Immature natural killer cell (primary cell): Measurements from ENCODE around the gene TTC7B. TPM values are rescaled to one million over a fixed set of nuclear protein-coding genes. Genes with fewer than 3 reads are reported as not detected.

Experiments used
- DNase-seq, 3 donors: peaks; one replicate each; pipeline ENCODE4 v3.0.0; 2022; ENCODE audit warnings: mixed read lengths in 1 of 3
- H3K27ac Mint-ChIP-seq, 6 donors: one replicate each; pipeline ENCODE4 v1.8.0; 2020; ENCODE audit warnings: mixed read lengths in 6 of 6, mild to moderate bottlenecking in 5 of 6, inconsistent platforms in 4 of 6, moderate library complexity in 3 of 6
- H3K27me3 Mint-ChIP-seq, 3 donors: one replicate each; pipeline ENCODE4 v1.8.0; 2020 to 2021; ENCODE audit warnings: low read depth in 3 of 3, mild to moderate bottlenecking in 3 of 3, mixed read lengths in 3 of 3, moderate library complexity in 3 of 3, inconsistent platforms in 1 of 3
- H3K36me3 Mint-ChIP-seq, 3 donors: one replicate each; pipeline ENCODE4 v1.8.0; 2020; ENCODE audit warnings: mixed read lengths in 3 of 3, inconsistent platforms in 2 of 3, mild to moderate bottlenecking in 2 of 3
- H3K4me1 Mint-ChIP-seq, 2 donors: one replicate each; pipeline ENCODE4 v1.8.0; 2020; ENCODE audit warnings: inconsistent platforms in 2 of 2, mild to moderate bottlenecking in 2 of 2, mixed read lengths in 2 of 2, moderate library complexity in 1 of 2
- H3K4me3 Mint-ChIP-seq, 5 donors: one replicate each; pipeline ENCODE4 v1.8.0; 2020; ENCODE audit warnings: mild to moderate bottlenecking in 5 of 5, mixed read lengths in 5 of 5, inconsistent platforms in 3 of 5, moderate library complexity in 3 of 5
- H3K9me3 Mint-ChIP-seq, 6 donors: one replicate each; pipeline ENCODE4 v1.8.0; 2020; ENCODE audit warnings: mild to moderate bottlenecking in 6 of 6, mixed read lengths in 6 of 6, inconsistent platforms in 4 of 6, moderate library complexity in 3 of 6
- polyA plus RNA-seq, 3 donors: library from polyadenylated mRNA; unstranded; fragments of 300-500 nt; fragmentation: Illumina TruSeq; gene quantifications; one replicate each; pipeline ENCODE4 v1.2.3, GENCODE V29; 2021

TTC7B gene
- polyA plus RNA-seq, 3 donors from 2014 or later = 1.0 to 1.1 TPM; not detected in 1

- Mint-ChIP-seq H3K4me1 (no peaks in the 10 kb centered on the region), H3K27me3 (peaks cover 0 to 4% (median 2%) of the 10 kb centered on the region in 3 donors), H3K36me3 (no peaks in the 10 kb centered on the region), H3K27ac (no peak overlapping the region), H3K4me3 (no peak overlapping the region), H3K9me3 (no peaks in the 10 kb centered on the region)
- no peak for DNase-seq
Measured at GRCh38 chr14:90552465-90553297, 263.5 kb downstream of the TTC7B start.

GRCh38 chr14:90551733-90552464 lies 264.3 kb downstream of the TTC7B start:
- no peaks in the 10 kb centered on the region for H3K4me1 Mint-ChIP-seq
- DNase-seq = no peak
- no peaks in the 10 kb centered on the region for H3K36me3 Mint-ChIP-seq
- H3K27ac Mint-ChIP-seq = peak overlapping the region in 1 of 6 donors; percentile 31
- H3K9me3 Mint-ChIP-seq = no peaks in the 10 kb centered on the region
- H3K4me3 Mint-ChIP-seq = no peak overlapping the region
- peaks cover 0 to 4% (median 2%) of the 10 kb centered on the region in 3 donors for H3K27me3 Mint-ChIP-seq

GRCh38 chr14:90551070-90551704 lies 265.0 kb downstream of the TTC7B start:
- no peak overlapping the region for H3K27ac Mint-ChIP-seq

GRCh38 chr14:90549794-90550641 lies 266.2 kb downstream of the TTC7B start:
- Mint-ChIP-seq H3K9me3 (no peaks in the 10 kb centered on the region), H3K4me1 (no peaks in the 10 kb centered on the region), H3K36me3 (no peaks in the 10 kb centered on the region), H3K27ac (no peak overlapping the region), H3K27me3 (peaks cover 0 to 4% (median 0%) of the 10 kb centered on the region in 3 donors), H3K4me3 (no peak overlapping the region)
- no peak for DNase-seq

More at GRCh38 chr14:90551070-90551704, 265.0 kb downstream of the TTC7B start:
- DNase-seq = no peak
- H3K9me3 Mint-ChIP-seq = no peaks in the 10 kb centered on the region
- no peaks in the 10 kb centered on the region for H3K4me1 Mint-ChIP-seq
- H3K36me3 Mint-ChIP-seq = no peaks in the 10 kb centered on the region
- H3K27me3 Mint-ChIP-seq = peaks cover 0 to 4% (median 0%) of the 10 kb centered on the region in 3 donors
- H3K4me3 Mint-ChIP-seq = no peak overlapping the region

- no peak overlapping the region for H3K27ac Mint-ChIP-seq
- H3K4me1 Mint-ChIP-seq = no peaks in the 10 kb centered on the region
- H3K27me3 Mint-ChIP-seq = peaks cover 0 to 4% (median 0%) of the 10 kb centered on the region in 3 donors
- DNase-seq = no peak
- no peaks in the 10 kb centered on the region for H3K9me3 Mint-ChIP-seq
- H3K4me3 Mint-ChIP-seq = no peak overlapping the region
- no peaks in the 10 kb centered on the region for H3K36me3 Mint-ChIP-seq
Measured at GRCh38 chr14:90548455-90548854, 267.8 kb downstream of the TTC7B start.

- H3K4me3 Mint-ChIP-seq = no peak overlapping the region
- no peak for DNase-seq
- no peak overlapping the region for H3K27ac Mint-ChIP-seq
- no peaks in the 10 kb centered on the region for H3K4me1 Mint-ChIP-seq
- H3K9me3 Mint-ChIP-seq = no peaks in the 10 kb centered on the region
- peaks cover 0 to 4% (median 0%) of the 10 kb centered on the region in 3 donors for H3K27me3 Mint-ChIP-seq
- no peaks in the 10 kb centered on the region for H3K36me3 Mint-ChIP-seq
Measured at GRCh38 chr14:90547968-90548367, 268.3 kb downstream of the TTC7B start.

- Mint-ChIP-seq H3K36me3 (no peaks in the 10 kb centered on the region), H3K27me3 (peaks cover 0 to 4% (median 0%) of the 10 kb centered on the region in 3 donors), H3K9me3 (no peaks in the 10 kb centered on the region), H3K4me3 (no peak overlapping the region), H3K27ac (no peak overlapping the region), H3K4me1 (no peaks in the 10 kb centered on the region)
- DNase-seq = no peak
Measured at GRCh38 chr14:90547250-90547649, 269.0 kb downstream of the TTC7B start.

GRCh38 chr14:90546767-90547166 lies 269.5 kb downstream of the TTC7B start:
- Mint-ChIP-seq H3K9me3 (no peaks in the 10 kb centered on the region), H3K36me3 (no peaks in the 10 kb centered on the region), H3K4me1 (no peaks in the 10 kb centered on the region), H3K27ac (no peak overlapping the region), H3K4me3 (no peak overlapping the region), H3K27me3 (peaks cover 0 to 4% (median 0%) of the 10 kb centered on the region in 3 donors)
- DNase-seq = no peak

- Mint-ChIP-seq H3K9me3 (no peaks in the 10 kb centered on the region), H3K27ac (no peak overlapping the region), H3K4me1 (no peaks in the 10 kb centered on the region), H3K36me3 (no peaks in the 10 kb centered on the region), H3K27me3 (peaks cover 0 to 4% (median 0%) of the 10 kb centered on the region in 3 donors), H3K4me3 (no peak overlapping the region)
- no peak for DNase-seq
Measured at GRCh38 chr14:90545966-90546751, 270.1 kb downstream of the TTC7B start.

- peaks cover 0 to 4% (median 0%) of the 10 kb centered on the region in 3 donors for H3K27me3 Mint-ChIP-seq
- H3K4me1 Mint-ChIP-seq = no peaks in the 10 kb centered on the region
- no peaks in the 10 kb centered on the region for H3K36me3 Mint-ChIP-seq
- no peaks in the 10 kb centered on the region for H3K9me3 Mint-ChIP-seq
- H3K27ac Mint-ChIP-seq = peak overlapping the region in 1 of 6 donors; percentile 62
- no peak for DNase-seq
- H3K4me3 Mint-ChIP-seq = no peak overlapping the region
Measured at GRCh38 chr14:90545382-90545781, 270.8 kb downstream of the TTC7B start.

GRCh38 chr14:90544971-90545370 lies 271.3 kb downstream of the TTC7B start:
- H3K27me3 Mint-ChIP-seq = peaks cover 0 to 4% (median 0%) of the 10 kb centered on the region in 3 donors
- no peaks in the 10 kb centered on the region for H3K4me1 Mint-ChIP-seq
- H3K36me3 Mint-ChIP-seq = no peaks in the 10 kb centered on the region
- no peak for DNase-seq
- H3K27ac Mint-ChIP-seq = peak overlapping the region in 1 of 6 donors; percentile 62
- H3K4me3 Mint-ChIP-seq = no peak overlapping the region
- H3K9me3 Mint-ChIP-seq = no peaks in the 10 kb centered on the region

- no peaks in the 10 kb centered on the region for H3K4me1 Mint-ChIP-seq
- peaks cover 0 to 4% (median 0%) of the 10 kb centered on the region in 3 donors for H3K27me3 Mint-ChIP-seq
- no peak for DNase-seq
- H3K4me3 Mint-ChIP-seq = no peak overlapping the region
- no peaks in the 10 kb centered on the region for H3K36me3 Mint-ChIP-seq
- no peaks in the 10 kb centered on the region for H3K9me3 Mint-ChIP-seq
- H3K27ac Mint-ChIP-seq = no peak overlapping the region
Measured at GRCh38 chr14:90544566-90544965, 271.7 kb downstream of the TTC7B start.
